Urothelium cell line (cell line): ENCODE data around the gene KRT72.

ENCODE experiments used
- DNase-seq: peaks from one replicate; pipeline ENCODE4 v3.0.0; 2011; ENCODE audit warnings: low spot score, mixed read lengths
- FAIRE-seq: peaks from 2 replicates; lab custom pipeline; 2011; peaks lifted over from hg19 to GRCh38; lab: Jason Lieb, UNC

Gene KRT72

DNA sequence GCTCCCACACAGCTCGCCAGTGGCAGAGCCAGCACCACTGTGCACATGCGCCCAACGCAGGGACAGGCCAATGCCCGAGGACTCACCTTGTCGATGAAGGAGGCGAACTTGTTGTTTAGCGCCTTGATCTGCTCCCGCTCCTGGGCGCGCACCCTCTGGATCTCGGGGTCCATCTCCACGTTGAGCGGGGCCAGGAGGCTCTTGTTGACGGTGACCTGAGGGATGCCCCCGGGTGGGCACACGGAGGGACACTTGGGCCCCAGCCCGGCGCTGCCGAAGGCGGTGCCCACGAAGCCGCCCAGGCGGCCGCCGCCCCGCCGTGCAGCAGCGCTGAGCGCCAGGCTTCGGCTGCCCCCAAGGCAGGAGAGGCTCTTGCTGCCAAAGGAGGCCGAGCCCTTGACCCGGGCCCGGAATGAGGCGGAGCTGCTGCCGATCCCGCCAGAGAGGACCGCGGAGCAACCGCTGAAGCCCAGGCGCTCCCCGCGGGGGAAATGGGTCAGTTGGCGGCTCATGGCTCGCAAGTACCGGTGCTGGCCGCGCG is at the start of gene KRT72:
Gene KRT72 (minus strand): TSS at position 523 of the 541 bp plus-strand sequence. CDS start 11 bp downstream, at position 512.
- DNase-seq, result no peak
- FAIRE-seq, result no peak

DNA sequence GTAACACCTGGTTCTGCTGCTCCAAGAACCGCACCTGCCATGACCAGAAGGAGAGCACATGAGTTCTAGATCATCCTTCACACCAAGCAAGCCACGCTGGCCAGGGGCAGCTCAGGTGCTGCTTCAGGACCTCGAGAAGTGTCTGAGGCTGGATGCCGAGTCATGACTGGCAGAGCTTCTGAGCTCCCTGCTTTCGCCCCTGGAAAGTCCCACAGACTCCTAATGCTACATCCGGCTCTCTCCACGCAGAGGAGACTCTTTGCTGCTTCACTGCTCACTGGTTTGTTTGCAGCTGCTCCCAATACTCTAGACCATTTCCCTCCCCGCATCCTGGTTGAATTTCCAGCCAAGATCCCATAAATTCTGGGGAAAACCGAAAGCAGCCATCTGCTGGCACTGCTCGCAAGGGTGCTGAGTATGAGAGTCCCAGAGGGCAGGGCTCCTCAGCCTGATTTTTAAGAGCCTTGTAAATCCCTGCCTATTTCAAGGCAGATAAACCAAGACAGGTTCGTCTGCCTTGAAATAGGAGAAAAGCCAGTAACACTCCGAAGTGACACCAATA is 49.3 kb upstream of the KRT72 start:
- no peak for DNase-seq

DNA sequence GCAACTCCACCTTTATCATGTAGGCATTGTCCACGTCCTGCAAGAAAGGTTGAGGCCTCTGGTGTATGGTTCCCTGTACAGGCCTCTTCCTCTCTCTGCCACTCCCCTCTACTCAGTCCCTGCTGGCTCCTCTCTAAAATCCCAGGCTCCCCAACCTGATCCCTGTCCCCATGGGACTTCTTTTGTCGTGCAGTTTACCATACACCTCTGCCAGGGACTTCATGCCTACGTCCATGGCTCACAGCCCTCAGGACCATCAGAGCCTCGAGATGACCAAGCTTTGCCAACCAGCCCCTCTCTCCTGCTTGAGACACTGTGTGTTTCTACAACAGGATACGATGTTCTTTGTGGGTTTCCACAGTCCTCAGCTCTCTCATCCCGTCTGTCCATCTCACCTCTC is 47.8 kb upstream of the KRT72 start:
- DNase-seq (no peak), FAIRE-seq (no peak)

More for the DNA sequence above, 49.3 kb upstream of the KRT72 start:
- no peak for FAIRE-seq

DNA sequence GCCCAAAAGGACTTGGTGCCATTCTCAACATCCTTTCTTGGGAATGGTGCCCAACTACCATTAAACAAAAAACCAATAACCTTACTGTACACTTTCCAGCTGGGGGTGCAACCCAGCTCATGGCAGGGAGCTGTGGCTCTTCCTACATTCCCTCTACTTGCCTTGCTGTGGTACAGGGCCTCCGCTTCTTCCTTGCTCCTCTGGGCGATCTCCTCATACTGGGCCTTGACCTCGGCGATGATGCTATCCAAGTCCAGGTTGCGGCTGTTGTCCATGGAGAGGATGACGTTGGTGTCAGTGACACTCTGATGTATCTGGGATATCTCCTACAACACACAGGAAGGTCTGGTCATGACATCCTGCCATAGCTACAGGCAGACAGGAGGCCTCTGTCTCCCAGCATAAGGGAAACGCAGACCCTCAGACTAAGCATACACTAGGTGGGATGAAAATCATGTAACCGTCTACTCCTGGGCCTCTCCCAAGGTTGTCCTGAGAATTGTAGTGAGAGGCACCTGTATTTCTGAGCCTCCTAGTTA is 46.8 kb upstream of the KRT72 start:
- FAIRE-seq (peak; percentile 5), DNase-seq (no peak)

DNA sequence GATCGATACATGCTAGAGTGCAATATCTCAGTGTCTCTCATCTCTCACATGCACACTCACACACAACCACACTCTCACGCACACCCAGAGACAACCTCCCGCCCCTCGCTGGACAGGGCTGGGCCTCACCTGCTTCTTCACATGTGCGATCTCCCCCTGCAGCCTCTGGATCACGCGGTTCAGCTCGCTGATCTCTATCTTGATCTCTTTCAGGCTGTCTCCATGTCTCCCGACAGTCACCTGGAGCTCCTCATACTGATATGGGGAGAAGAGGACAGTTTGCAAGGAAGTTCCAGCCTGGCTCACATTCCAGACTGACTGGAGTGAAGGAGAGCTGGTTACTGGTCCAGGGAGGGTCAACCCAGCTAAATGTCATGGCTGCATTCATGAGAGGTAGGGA is 46.3 kb upstream of the KRT72 start:
- DNase-seq (no peak), FAIRE-seq (no peak)

DNA sequence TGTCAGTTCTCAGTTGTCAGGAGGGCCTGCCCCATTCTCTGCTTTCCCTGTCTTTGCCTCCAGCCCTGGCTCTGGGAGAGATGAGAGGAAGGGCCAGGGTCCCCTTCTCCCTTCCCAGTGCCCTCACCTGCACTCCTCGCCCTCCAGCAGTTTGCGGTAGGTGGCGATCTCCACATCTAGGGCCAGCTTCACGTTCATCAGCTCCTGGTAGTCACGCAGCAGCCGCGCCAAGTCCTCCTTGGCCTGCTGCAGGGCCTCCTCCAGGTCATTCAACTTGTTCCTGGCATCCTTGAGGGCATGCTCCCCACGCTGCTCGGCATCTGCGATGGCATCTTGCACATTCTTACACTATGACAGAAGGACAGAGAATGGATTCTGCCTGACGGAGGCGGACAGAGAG is 45.4 kb upstream of the KRT72 start:
- DNase-seq (no peak), FAIRE-seq (no peak)

DNA sequence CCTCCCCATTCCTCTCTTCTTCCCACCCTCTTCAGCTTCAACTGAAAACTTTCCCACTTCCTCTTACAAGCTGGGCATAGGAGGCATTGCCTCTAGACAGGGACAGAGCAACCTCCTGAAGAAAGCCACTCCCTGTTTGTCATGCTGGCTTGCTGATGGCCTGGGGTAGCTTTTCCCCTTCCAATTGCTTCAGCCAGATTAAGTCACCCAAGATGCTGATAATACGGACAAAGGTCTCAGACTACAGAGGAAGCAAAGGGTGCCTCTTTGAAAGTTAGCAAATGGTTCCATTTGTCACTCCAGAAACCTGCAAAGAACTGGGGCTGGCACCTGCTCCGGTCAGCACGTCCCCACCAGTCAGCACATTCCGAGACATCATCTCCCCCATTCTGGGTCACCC is 44.7 kb upstream of the KRT72 start:
- DNase-seq (no peak), FAIRE-seq (no peak)

GRCh38 chr12:52645120-52645761 is 44.0 kb upstream of the KRT72 start:
- FAIRE-seq (no peak), DNase-seq (no peak)

DNA sequence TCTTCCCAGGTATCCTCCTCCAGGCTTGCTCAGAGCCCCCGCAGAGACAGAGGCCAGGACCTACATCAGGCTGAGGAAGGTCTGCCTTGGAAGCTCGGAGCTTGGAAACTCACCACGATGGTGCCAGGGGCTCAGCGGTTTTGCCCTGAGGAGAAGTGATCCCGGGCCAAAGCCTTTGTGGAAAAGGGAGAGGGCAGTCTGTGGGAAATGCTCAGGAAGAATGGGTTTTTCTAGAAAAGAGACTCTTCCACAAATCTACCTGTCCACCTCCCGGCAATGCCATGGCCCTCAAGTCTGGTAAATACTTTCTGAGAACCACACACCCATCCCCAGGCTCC is 42.8 kb upstream of the KRT72 start:
- no peak for DNase-seq
- no peak for FAIRE-seq

DNA sequence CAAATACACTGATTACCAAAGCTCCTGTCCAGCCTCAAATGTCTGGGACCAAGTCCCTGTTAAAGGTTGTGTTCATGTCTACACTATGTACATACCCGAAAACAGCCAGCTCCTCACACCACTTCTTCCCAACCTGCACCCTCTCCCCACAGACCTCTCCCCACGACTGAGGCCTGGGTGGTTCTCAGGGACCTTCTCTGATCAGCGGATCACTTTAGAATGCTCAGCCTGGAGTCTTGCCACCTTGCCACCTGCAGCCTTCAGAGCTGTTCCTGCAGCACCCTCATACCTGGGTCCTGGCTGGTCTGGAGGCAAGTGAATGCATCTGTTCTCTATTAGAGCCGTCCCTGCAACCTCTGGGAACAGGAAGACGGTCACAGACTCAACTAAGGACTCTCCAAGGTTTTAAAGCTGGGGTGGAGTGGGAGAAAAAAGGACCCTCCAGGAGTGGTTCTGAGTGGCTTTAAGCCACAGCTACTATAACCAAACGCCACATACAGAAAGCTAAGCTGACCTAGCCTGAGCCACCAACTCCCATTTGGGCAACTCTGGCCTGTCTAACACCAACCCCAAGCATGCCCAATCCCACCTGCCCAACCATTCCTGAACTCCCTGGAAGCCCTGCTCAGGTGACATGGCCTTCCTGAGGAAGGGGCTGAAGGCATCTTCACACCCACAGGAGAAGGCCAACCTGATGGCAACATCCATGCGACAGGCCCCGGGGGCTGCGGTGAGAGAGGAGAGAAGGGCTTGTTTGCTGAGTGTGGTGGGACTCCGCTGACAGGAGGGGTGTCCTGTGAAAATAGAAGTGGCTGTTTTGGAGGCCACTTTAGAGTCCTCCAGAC is 42.2 kb upstream of the KRT72 start:
- FAIRE-seq, result no peak
- DNase-seq, result no peak

DNA sequence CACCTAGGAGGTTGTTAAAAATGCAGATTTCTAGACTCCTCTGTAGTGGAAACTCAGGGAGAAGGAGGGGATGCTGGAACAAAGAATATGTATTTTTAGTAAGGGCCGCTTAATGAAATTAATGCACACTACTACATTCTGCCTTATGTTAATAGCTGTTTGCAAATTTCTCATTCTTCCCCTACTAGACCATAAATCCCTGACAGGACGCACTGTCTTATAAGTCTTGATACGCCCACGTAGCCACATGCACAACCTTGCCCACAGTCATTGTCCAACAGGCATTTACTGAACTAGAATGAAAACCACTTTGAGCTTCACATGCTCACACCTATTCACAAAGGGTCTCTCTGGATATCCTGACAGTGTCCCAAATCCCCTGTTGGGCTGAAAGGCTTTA is 40.2 kb upstream of the KRT72 start:
- FAIRE-seq, result no peak
- no peak for DNase-seq

- FAIRE-seq (no peak), DNase-seq (no peak)
These were observed 36.0 kb upstream of the KRT72 start for GRCh38 chr12:52637299-52637698.

DNA sequence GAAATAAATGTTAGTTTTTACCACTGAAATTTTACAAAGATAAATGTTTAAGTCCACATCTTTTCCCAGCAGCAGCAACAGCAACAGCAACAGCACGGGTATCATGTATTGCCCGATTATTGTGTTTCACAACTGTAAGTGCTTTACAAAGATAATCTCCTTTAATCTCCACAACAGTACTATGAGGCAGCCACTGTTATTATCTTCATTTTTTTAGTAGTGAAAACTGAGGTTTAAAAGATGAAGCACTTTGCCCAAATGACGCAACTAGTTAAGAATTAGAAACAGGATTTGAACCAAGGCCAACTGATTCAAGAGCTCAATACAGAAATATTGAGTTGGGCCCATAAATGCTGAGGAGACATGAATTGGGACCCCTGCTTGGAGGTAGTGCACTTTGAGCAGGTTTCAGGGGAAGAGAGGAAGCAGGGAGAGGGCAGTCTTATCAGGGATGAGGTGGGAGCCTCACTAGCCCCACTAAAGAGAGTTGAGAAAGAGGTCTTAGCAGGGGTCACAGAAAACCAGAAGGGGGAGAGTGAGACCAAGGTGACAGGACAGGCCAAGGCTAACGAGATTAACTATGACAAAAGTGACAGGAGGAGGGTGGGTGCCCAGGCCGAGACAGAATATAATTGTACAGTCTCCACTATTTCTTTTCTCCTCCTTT is 35.5 kb upstream of the KRT72 start:
- DNase-seq, result no peak

DNA sequence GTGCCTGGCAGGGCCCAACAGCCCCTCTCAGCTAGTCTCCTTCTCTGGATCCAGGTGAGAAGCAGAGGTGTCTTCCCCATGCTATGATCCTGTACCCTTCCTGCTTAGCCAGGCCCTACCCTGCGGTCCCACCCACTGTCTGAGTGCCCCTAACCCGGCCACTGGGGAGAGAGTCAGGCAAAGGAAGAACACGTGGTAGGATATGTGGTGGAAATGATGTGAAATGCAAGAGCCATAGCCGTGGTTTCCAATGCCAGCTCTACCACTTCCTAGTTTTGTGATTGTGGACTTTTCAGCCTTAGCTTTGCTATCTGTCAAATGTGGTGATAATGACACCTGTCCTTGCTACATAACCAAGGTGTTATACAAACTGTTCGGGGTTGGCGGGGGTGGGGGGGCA is 34.9 kb upstream of the KRT72 start:
- DNase-seq, result no peak
- no peak for FAIRE-seq

More for the DNA sequence above, 35.5 kb upstream of the KRT72 start:
- no peak for FAIRE-seq

- FAIRE-seq (no peak), DNase-seq (no peak)
These were observed 33.2 kb upstream of the KRT72 start for GRCh38 chr12:52634266-52635056.

DNA sequence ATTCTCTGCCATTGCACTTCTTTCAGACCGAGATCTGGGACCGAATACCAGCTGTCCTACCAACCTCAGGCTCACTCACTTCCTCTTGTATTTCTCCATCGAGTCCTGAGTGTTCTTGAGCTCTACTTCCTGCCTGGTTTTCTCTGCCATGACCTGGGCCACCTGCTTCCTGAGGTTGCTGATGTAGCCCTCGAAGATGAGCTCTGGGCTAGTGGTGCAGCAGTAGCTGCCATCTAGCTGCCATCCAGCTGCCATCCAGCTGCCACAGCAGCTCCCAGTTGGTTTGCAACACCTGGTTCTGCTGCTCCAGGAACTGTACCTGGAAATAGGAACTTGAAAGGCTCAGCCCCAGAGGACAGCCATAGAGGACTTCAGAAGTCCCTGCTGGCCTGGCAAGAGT is 32.1 kb upstream of the KRT72 start:
- DNase-seq (no peak), FAIRE-seq (no peak)

DNA sequence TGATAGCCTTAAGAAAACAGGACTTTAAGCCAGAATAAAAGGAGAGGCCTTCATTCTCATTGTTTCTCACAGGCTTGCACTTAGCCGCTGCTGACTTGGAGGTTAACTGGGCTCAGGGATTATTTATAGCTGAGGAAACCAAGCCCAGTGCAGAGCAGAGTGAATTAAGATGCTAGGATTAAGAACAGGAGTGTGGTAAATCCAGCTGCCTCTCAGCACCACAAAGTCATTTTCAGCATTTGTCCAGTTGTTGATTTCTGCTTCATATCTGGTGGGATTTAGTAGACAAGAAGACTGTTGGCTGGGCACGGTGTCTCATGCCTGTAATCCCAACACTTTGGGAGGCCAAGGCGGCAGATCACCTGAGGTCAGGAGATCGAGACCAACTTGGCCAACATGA is 31.4 kb upstream of the KRT72 start:
- FAIRE-seq (no peak), DNase-seq (no peak)

- DNase-seq (no peak), FAIRE-seq (no peak)
These were observed 30.6 kb upstream of the KRT72 start for GRCh38 chr12:52631676-52632459.

- FAIRE-seq (no peak), DNase-seq (no peak)
These were observed 30.0 kb upstream of the KRT72 start for GRCh38 chr12:52631264-52631663.
